CD4-positive, alpha-beta memory T cell (primary cell): Measurements from ENCODE around the gene MSRB3. TPM values are rescaled to one million over a fixed set of nuclear protein-coding genes. Genes with fewer than 3 reads are reported as not detected.

Experiments used
- CTCF ChIA-PET: fragments of 350-600 bp; sonication (Branson Sonifier 250); formaldehyde crosslinking; loops from one replicate; lab custom pipeline; 2021; ENCODE audit warnings: inconsistent platforms; ENCODE audit not compliant: partially characterized antibody; lab: Charles Lee
- POLR2A ChIA-PET: fragments of 350-600 bp; sonication (Branson Sonifier 250); formaldehyde crosslinking; loops from one replicate; lab custom pipeline; 2021; ENCODE audit not compliant: partially characterized antibody; lab: Charles Lee
- DNase-seq, 5 donors: peaks; one replicate each; pipeline versions ENCODE4 v3.0.0 to v3.0.0-alpha.2; 2020 to 2022; ENCODE audit warnings: mixed read lengths in 1 of 5
- H3K27ac ChIP-seq: one replicate; pipeline ENCODE4 v1.7.0; 2013; ENCODE audit warnings: low read depth, low read length
- H3K27me3 ChIP-seq: 2 replicates; pipeline ENCODE4 v1.7.0; 2013; ENCODE audit warnings: mild to moderate bottlenecking, low read length, moderate library complexity; ENCODE audit not compliant: insufficient read depth
- H3K36me3 ChIP-seq: 2 replicates; pipeline ENCODE4 v1.7.0; 2013; ENCODE audit warnings: mild to moderate bottlenecking, low read length, moderate library complexity; ENCODE audit not compliant: insufficient read depth
- H3K4me1 ChIP-seq: 2 replicates; pipeline ENCODE4 v1.7.0; 2013; ENCODE audit warnings: mild to moderate bottlenecking, low read length, moderate library complexity; ENCODE audit not compliant: insufficient read depth
- H3K4me3 ChIP-seq, 2 donors: one replicate each; pipeline ENCODE4 v1.7.0; 2013; ENCODE audit warnings: low read length in 2 of 2, mild to moderate bottlenecking in 1 of 2
- H3K9me3 ChIP-seq, 2 donors: one replicate each; pipeline ENCODE4 v1.7.0; 2013; ENCODE audit warnings: low read length in 2 of 2, control low read depth in 1 of 2; ENCODE audit not compliant: control insufficient read depth in 1 of 2
- H3K27ac Mint-ChIP-seq, 7 donors: one replicate each; pipeline ENCODE4 v1.8.0; 2020 to 2021; ENCODE audit warnings: mixed read lengths in 7 of 7, mild to moderate bottlenecking in 6 of 7, inconsistent platforms in 3 of 7, moderate library complexity in 3 of 7
- H3K27me3 Mint-ChIP-seq, 2 donors: one replicate each; pipeline ENCODE4 v1.8.0; 2020 to 2021; ENCODE audit warnings: mixed read lengths in 2 of 2
- H3K36me3 Mint-ChIP-seq, 2 donors: one replicate each; pipeline ENCODE4 v1.8.0; 2020 to 2021; ENCODE audit warnings: mixed read lengths in 2 of 2, inconsistent platforms in 1 of 2, mild to moderate bottlenecking in 1 of 2
- H3K4me1 Mint-ChIP-seq, 4 donors: one replicate each; pipeline ENCODE4 v1.8.0; 2020 to 2021; ENCODE audit warnings: mixed read lengths in 4 of 4, mild to moderate bottlenecking in 1 of 4
- H3K4me3 Mint-ChIP-seq, 8 donors: one replicate each; pipeline ENCODE4 v1.8.0; 2020 to 2021; ENCODE audit warnings: mixed read lengths in 8 of 8, mild to moderate bottlenecking in 7 of 8, moderate library complexity in 6 of 8, inconsistent platforms in 3 of 8
- H3K9me3 Mint-ChIP-seq, 8 donors: one replicate each; pipeline ENCODE4 v1.8.0; 2020 to 2021; ENCODE audit warnings: mixed read lengths in 8 of 8, mild to moderate bottlenecking in 5 of 8, inconsistent platforms in 3 of 8, moderate library complexity in 1 of 8
- intact Hi-C: fragments of 100-400 bp; cut with micrococcal nuclease; formaldehyde crosslinking; loops from one replicate; pipeline ENCODE4 v1.15.1; 2023
- polyA plus RNA-seq, 2 donors: library from polyadenylated mRNA; unstranded; fragments of 300-500 nt; fragmentation: Illumina TruSeq; gene quantifications; one replicate each; pipeline ENCODE4 v1.2.3, GENCODE V29; 2021
- total RNA-seq, 2 experiments: library from RNA; stranded (reverse); gene quantifications; one replicate each; pipeline ENCODE4 v1.2.3, GENCODE V29; 2021

The MSRB3 gene
- not detected for total RNA-seq
- polyA plus RNA-seq, result not detected

- Mint-ChIP-seq H3K27ac (no peak within 1 kb of the TSS), H3K4me3 (peak within 1 kb of the TSS; percentile 51 to 81 (median 70))
Observed at GRCh38 chr12:65278576-65279368, at the start of gene MSRB3. TSS of gene MSRB3 (plus strand) at chr12:65278683. CDS start at chr12:65308580, 29,897 bp downstream.

GRCh38 chr12:65229441-65229840, 49.0 kb upstream of the MSRB3 start:
- H3K36me3 ChIP-seq, result no peaks in the 10 kb centered on the region
- DNase-seq, result no peak
- CTCF ChIA-PET, result no interaction called here
- no peak overlapping the region for H3K27ac ChIP-seq
- no peaks in the 10 kb centered on the region for H3K27me3 Mint-ChIP-seq
- H3K4me3 Mint-ChIP-seq, result no peak overlapping the region
- peaks cover 48 to 54% of the 10 kb centered on the region in 2 donors for H3K36me3 Mint-ChIP-seq
- H3K9me3 Mint-ChIP-seq, result peaks cover 4 to 30% (median 12%) of the 10 kb centered on the region in 8 donors
- H3K9me3 ChIP-seq, result peaks cover 0 to 8% of the 10 kb centered on the region in 2 donors
- no peak overlapping the region for H3K27ac Mint-ChIP-seq
- H3K4me1 Mint-ChIP-seq, result peaks cover 14 to 30% (median 24%) of the 10 kb centered on the region in 4 donors
- H3K4me1 ChIP-seq, result peaks cover 5% of the 10 kb centered on the region
- POLR2A ChIA-PET, result no interaction called here
- H3K4me3 ChIP-seq, result no peak overlapping the region
- intact Hi-C loops, result no loop called here
- H3K27me3 ChIP-seq, result no peaks in the 10 kb centered on the region

More at GRCh38 chr12:65278576-65279368, at the start of gene MSRB3:
- Histone ChIP-seq H3K9me3 (no peaks in the 10 kb centered on the region), H3K27ac (no peak within 1 kb of the TSS), H3K36me3 (no peaks in the 10 kb centered on the region), H3K4me3 (peak within 1 kb of the TSS in 1 of 2 donors; percentile 14), H3K4me1 (no peaks in the 10 kb centered on the region), H3K27me3 (peaks cover 22% of the 10 kb centered on the region)
- H3K36me3 Mint-ChIP-seq, result no peaks in the 10 kb centered on the region
- CTCF ChIA-PET, result no interaction called here
- intact Hi-C loops, result no loop called here
- peaks cover 38 to 46% of the 10 kb centered on the region in 2 donors for H3K27me3 Mint-ChIP-seq
- POLR2A ChIA-PET, result no interaction called here
- no peaks in the 10 kb centered on the region for H3K9me3 Mint-ChIP-seq
- H3K4me1 Mint-ChIP-seq, result peaks cover 0 to 4% (median 1%) of the 10 kb centered on the region in 4 donors
- DNase-seq, result peak in 2 of 5 donors; percentile 1 to 4

- H3K4me1 Mint-ChIP-seq, result peaks cover 6 to 13% (median 8%) of the 10 kb centered on the region in 4 donors
- no peak overlapping the region for H3K4me3 Mint-ChIP-seq
- peak in 4 of 5 donors; percentile 8 to 25 (median 16) for DNase-seq
- peaks cover 5% of the 10 kb centered on the region for H3K4me1 ChIP-seq
- POLR2A ChIA-PET, result interaction anchor here (1.3 kb wide), 1 partner anchor 63 kb away, joined by 6 read pairs; the partner anchor contains the start of gene LEMD3
- intact Hi-C loops, result loop anchor here (1.0 kb wide), 2 partner anchors 341 to 430 kb away; no protein-coding TSS in a partner anchor
- no peak overlapping the region for H3K4me3 ChIP-seq
- peaks cover 0 to 8% of the 10 kb centered on the region in 2 donors for H3K9me3 ChIP-seq
- no peaks in the 10 kb centered on the region for H3K27me3 ChIP-seq
- peaks cover 24 to 29% of the 10 kb centered on the region in 2 donors for H3K36me3 Mint-ChIP-seq
- no peak overlapping the region for H3K27ac ChIP-seq
- no peaks in the 10 kb centered on the region for H3K27me3 Mint-ChIP-seq
- peak overlapping the region in 4 of 7 donors; percentile 76 to 86 (median 81) for H3K27ac Mint-ChIP-seq
- H3K9me3 Mint-ChIP-seq, result peaks cover 3 to 20% (median 11%) of the 10 kb centered on the region in 8 donors
- no peaks in the 10 kb centered on the region for H3K36me3 ChIP-seq
- CTCF ChIA-PET, result interaction anchor here (0.6 to 4.5 kb wide), 12 partner anchors 15 to 1462 kb away, joined by 3 to 61 read pairs (median 4); partner anchors contain the start of gene LEMD3
Observed at GRCh38 chr12:65232476-65233077, 45.9 kb upstream of the MSRB3 start.

- H3K36me3 Mint-ChIP-seq, result peaks cover 13 to 17% of the 10 kb centered on the region in 2 donors
- no peak for DNase-seq
- CTCF ChIA-PET, result no interaction called here
- no peaks in the 10 kb centered on the region for H3K27me3 Mint-ChIP-seq
- H3K36me3 ChIP-seq, result no peaks in the 10 kb centered on the region
- H3K9me3 Mint-ChIP-seq, result no peaks in the 10 kb centered on the region
- intact Hi-C loops, result no loop called here
- H3K27ac ChIP-seq, result no peak overlapping the region
- H3K4me1 Mint-ChIP-seq, result peaks cover 4 to 9% (median 5%) of the 10 kb centered on the region in 4 donors
- no peaks in the 10 kb centered on the region for H3K9me3 ChIP-seq
- H3K4me3 ChIP-seq, result no peak overlapping the region
- peaks cover 2% of the 10 kb centered on the region for H3K4me1 ChIP-seq
- no peak overlapping the region for H3K27ac Mint-ChIP-seq
- no peak overlapping the region for H3K4me3 Mint-ChIP-seq
- POLR2A ChIA-PET, result no interaction called here
- no peaks in the 10 kb centered on the region for H3K27me3 ChIP-seq
Observed at GRCh38 chr12:65237153-65237552, 41.3 kb upstream of the MSRB3 start.

GRCh38 chr12:65238609-65239008, 39.9 kb upstream of the MSRB3 start:
- Histone ChIP-seq H3K27me3 (no peaks in the 10 kb centered on the region), H3K27ac (no peak overlapping the region), H3K9me3 (no peaks in the 10 kb centered on the region), H3K4me1 (no peaks in the 10 kb centered on the region), H3K4me3 (no peak overlapping the region), H3K36me3 (no peaks in the 10 kb centered on the region)
- intact Hi-C loops, result no loop called here
- no peaks in the 10 kb centered on the region for H3K9me3 Mint-ChIP-seq
- H3K36me3 Mint-ChIP-seq, result peaks cover 27 to 31% of the 10 kb centered on the region in 2 donors
- ChIA-PET CTCF (no interaction called here), POLR2A (no interaction called here)
- no peaks in the 10 kb centered on the region for H3K4me1 Mint-ChIP-seq
- H3K27me3 Mint-ChIP-seq, result no peaks in the 10 kb centered on the region
- H3K27ac Mint-ChIP-seq, result no peak overlapping the region
- no peak overlapping the region for H3K4me3 Mint-ChIP-seq
- no peak for DNase-seq

- Histone ChIP-seq H3K27me3 (no peaks in the 10 kb centered on the region), H3K36me3 (no peaks in the 10 kb centered on the region), H3K27ac (no peak overlapping the region), H3K4me1 (no peaks in the 10 kb centered on the region), H3K9me3 (no peaks in the 10 kb centered on the region), H3K4me3 (no peak overlapping the region)
- peak overlapping the region in 1 of 7 donors; percentile 14 for H3K27ac Mint-ChIP-seq
- POLR2A ChIA-PET, result no interaction called here
- intact Hi-C loops, result no loop called here
- no peak for DNase-seq
- CTCF ChIA-PET, result no interaction called here
- no peaks in the 10 kb centered on the region for H3K9me3 Mint-ChIP-seq
- peaks cover 30 to 37% of the 10 kb centered on the region in 2 donors for H3K36me3 Mint-ChIP-seq
- H3K27me3 Mint-ChIP-seq, result no peaks in the 10 kb centered on the region
- H3K4me1 Mint-ChIP-seq, result peaks cover 0 to 2% (median 0%) of the 10 kb centered on the region in 4 donors
- H3K4me3 Mint-ChIP-seq, result no peak overlapping the region
Observed at GRCh38 chr12:65248656-65249633, 29.5 kb upstream of the MSRB3 start.
